HL-60 (cell line): ENCODE results near the gene MYO1D.

Experiments used
- POLR2AphosphoS5 ChIP-seq: IDR thresholded peaks from 2 replicates; pipeline ENCODE4 v1.6.1; 2012; ENCODE audit warnings: low read depth
- REST ChIP-seq: IDR thresholded peaks from 2 replicates; pipeline ENCODE4 v1.6.1; 2012; ENCODE audit warnings: low read depth; ENCODE audit not compliant: insufficient replicate concordance
- TF ChIP-seq, protein P1 (sequence below): IDR thresholded peaks from one replicate; pipeline ENCODE4 v1.5.1; 2011; ENCODE audit warnings: low read length, control low read depth, inconsistent platforms; ENCODE audit not compliant: insufficient read depth

DNA sequence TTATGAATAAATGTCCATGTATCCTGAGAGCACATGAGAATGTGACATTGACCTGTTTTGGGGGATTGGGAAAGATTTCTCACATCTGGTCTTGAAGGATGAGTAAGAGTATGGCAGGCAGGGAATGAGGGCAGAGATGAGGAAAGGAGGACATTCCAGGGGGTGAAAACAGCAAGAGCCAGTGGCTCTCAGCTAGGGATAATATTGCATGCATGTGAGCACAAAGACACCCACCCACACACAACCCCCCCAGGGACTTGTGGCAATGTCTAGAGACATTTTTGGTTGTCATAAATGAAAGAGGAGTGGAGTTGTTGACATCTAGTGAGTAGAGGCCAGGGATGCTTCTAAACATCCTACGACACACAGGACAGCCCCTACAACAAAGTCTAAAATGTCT lies 6.0 kb downstream of the MYO1D start:
- TF ChIP-seq REST = no peak
- TF ChIP-seq, protein P1, sequence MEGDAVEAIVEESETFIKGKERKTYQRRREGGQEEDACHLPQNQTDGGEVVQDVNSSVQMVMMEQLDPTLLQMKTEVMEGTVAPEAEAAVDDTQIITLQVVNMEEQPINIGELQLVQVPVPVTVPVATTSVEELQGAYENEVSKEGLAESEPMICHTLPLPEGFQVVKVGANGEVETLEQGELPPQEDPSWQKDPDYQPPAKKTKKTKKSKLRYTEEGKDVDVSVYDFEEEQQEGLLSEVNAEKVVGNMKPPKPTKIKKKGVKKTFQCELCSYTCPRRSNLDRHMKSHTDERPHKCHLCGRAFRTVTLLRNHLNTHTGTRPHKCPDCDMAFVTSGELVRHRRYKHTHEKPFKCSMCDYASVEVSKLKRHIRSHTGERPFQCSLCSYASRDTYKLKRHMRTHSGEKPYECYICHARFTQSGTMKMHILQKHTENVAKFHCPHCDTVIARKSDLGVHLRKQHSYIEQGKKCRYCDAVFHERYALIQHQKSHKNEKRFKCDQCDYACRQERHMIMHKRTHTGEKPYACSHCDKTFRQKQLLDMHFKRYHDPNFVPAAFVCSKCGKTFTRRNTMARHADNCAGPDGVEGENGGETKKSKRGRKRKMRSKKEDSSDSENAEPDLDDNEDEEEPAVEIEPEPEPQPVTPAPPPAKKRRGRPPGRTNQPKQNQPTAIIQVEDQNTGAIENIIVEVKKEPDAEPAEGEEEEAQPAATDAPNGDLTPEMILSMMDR = no peak
- no peak for TF ChIP-seq POLR2AphosphoS5
